K562 (cell line): ENCODE data around the gene PRND. TPM values are rescaled to one million over a fixed set of nuclear protein-coding genes. Genes with fewer than 3 reads are reported as not detected.

Source experiments
- ATAC-seq: fragments of 200-7000 bp; cut with Tn5 transposase; 3 replicates; pipeline ENCODE4 v1.9.1; 2020; ENCODE audit warnings: moderate library complexity
- BruUV-seq: library from RNA; stranded (reverse); fragments of 400-500 nt; replicated peaks from 2 replicates; lab custom pipeline; 2021; lab: Mats Ljungman, UMichigan
- CTCF ChIA-PET: fragments of 300-600 bp; formaldehyde crosslinking; extraction: SDS; loops from one replicate; lab custom pipeline; 2021; ENCODE audit warnings: low intra/inter-chr PET ratio; lab: Yijun Ruan, JAX
- POLR2A ChIA-PET: fragments of 300-600, 350-650 bp; sonication (Branson Sonifier 250); formaldehyde crosslinking; extraction: SDS; loops from one replicate; lab custom pipeline; 2021; ENCODE audit warnings: antibody characterized with exemption, inconsistent platforms; lab: Yijun Ruan, JAX
- DNase-seq, 4 experiments: peaks; one replicate each; pipeline versions ENCODE4 v3.0.0 to v3.0.0-alpha.2; 2011 to 2018; ENCODE audit warnings: low spot score in 3 of 4, mixed read lengths in 3 of 4; ENCODE audit errors: extremely low read depth in 1 of 4
- FAIRE-seq: peaks from 2 replicates; lab custom pipeline; 2011; peaks lifted over from hg19 to GRCh38; lab: Jason Lieb, UNC
- H2AFZ ChIP-seq: 2 replicates; pipeline ENCODE4 v1.6.0; 2011; ENCODE audit warnings: low read depth, low read length, control low read depth, inconsistent platforms
- H3K27ac ChIP-seq: fragments of 200-600 bp; 3 replicates; pipeline ENCODE4 v1.8.0; 2011; ENCODE audit warnings: low read depth, mild to moderate bottlenecking, control low read depth, inconsistent platforms, low read length, moderate library complexity, mixed read lengths; ENCODE audit errors: extremely low read depth
- H3K27me3 ChIP-seq, 2 experiments: fragments of 300-600 bp in 1 of 2; 2 replicates in 1 of 2; 3 replicates in 1 of 2; pipeline versions ENCODE4 v1.6.0 to v1.8.0; 2011; ENCODE audit warnings: inconsistent platforms in 2 of 2, low read length in 2 of 2, mild to moderate bottlenecking in 1 of 2, mixed read lengths in 1 of 2, moderate library complexity in 1 of 2; ENCODE audit not compliant: control insufficient read depth in 2 of 2, insufficient read depth in 2 of 2
- H3K36me3 ChIP-seq: fragments of 300-600 bp; 3 replicates; pipeline ENCODE4 v1.8.0; 2011; ENCODE audit warnings: mild to moderate bottlenecking, low read length, inconsistent platforms; ENCODE audit not compliant: control insufficient read depth, insufficient read depth
- H3K4me1 ChIP-seq, 2 experiments: fragments of 200-600 bp in 1 of 2; replicated peaks in 1 of 2; 2 replicates in 1 of 2; 3 replicates in 1 of 2; pipeline versions ENCODE4 v1.5.1 to v1.8.0; 2011; ENCODE audit warnings: inconsistent platforms in 2 of 2, low read length in 2 of 2, mild to moderate bottlenecking in 1 of 2, mixed read lengths in 1 of 2, moderate library complexity in 1 of 2; ENCODE audit not compliant: control insufficient read depth in 2 of 2, insufficient read depth in 2 of 2
- H3K4me2 ChIP-seq: 2 replicates; pipeline ENCODE4 v1.6.1; 2011; ENCODE audit warnings: low read length, control low read depth, inconsistent platforms, mixed read lengths; ENCODE audit not compliant: insufficient read depth
- H3K4me3 ChIP-seq: fragments of 200-600 bp; sonication (generic), shearing (Covaris generic); 2 replicates; pipeline ENCODE4 v1.5.1; 2016; ENCODE audit warnings: control low read depth, inconsistent platforms
- H3K79me2 ChIP-seq: fragments of 200-600 bp; 3 replicates; pipeline ENCODE4 v1.8.0; 2011; ENCODE audit warnings: low read length, inconsistent platforms; ENCODE audit not compliant: control insufficient read depth, insufficient read depth
- H3K9ac ChIP-seq, 2 experiments: 2 replicates each; pipeline versions ENCODE4 v1.6.0 to v1.6.1; 2011; ENCODE audit warnings: low read depth in 2 of 2, low read length in 2 of 2, control low read depth in 1 of 2, inconsistent platforms in 1 of 2, mild to moderate bottlenecking in 1 of 2, mixed read lengths in 1 of 2; ENCODE audit not compliant: insufficient read depth in 1 of 2
- H3K9me1 ChIP-seq: one replicate; pipeline ENCODE4 v1.6.0; 2011; ENCODE audit warnings: inconsistent platforms, mild to moderate bottlenecking, low read length, moderate library complexity; ENCODE audit not compliant: control insufficient read depth, insufficient read depth
- H3K9me3 ChIP-seq: replicated peaks from 2 replicates; pipeline ENCODE4 v1.5.1; 2011; ENCODE audit warnings: low read depth, low read length, inconsistent platforms; ENCODE audit not compliant: control insufficient read depth, insufficient read depth
- H4K20me1 ChIP-seq: replicated peaks from 2 replicates; pipeline ENCODE4 v1.6.1; 2011; ENCODE audit warnings: low read length, inconsistent platforms, mixed read lengths; ENCODE audit not compliant: control insufficient read depth, insufficient read depth
- CEBPG ChIP-seq, 3 experiments: fragments of 200-800 bp in 1 of 3; sonication (Bioruptor generic) in 1 of 3; sonication (generic) in 1 of 3; formaldehyde crosslinking in 1 of 3; IDR thresholded peaks in 2 of 3; conservative IDR thresholded peaks in 1 of 3; 2 replicates each; pipeline versions ENCODE4 v1.6.1 to v1.8.0; 2016 to 2022; ENCODE audit warnings: missing compliant biosample characterization in 2 of 3, missing genetic modification characterization in 2 of 3, mild to moderate bottlenecking in 1 of 3, missing genetic modification reagents in 1 of 3
- ELF1 ChIP-seq: fragments of 200-800 bp; sonication (Bioruptor generic); IDR thresholded peaks from 2 replicates; pipeline ENCODE4 v1.6.1; 2016; ENCODE audit warnings: missing genetic modification characterization, missing compliant biosample characterization
- KDM4B ChIP-seq, 2 experiments: fragments of 450-650 bp in 1 of 2; sonication (generic) in 1 of 2; IDR thresholded peaks; 2 replicates each; pipeline ENCODE4 v1.6.1; 2016 to 2017; ENCODE audit warnings: borderline replicate concordance in 2 of 2, antibody characterized with exemption in 1 of 2, low read depth in 1 of 2, mild to moderate bottlenecking in 1 of 2
- WGBS: fragments of 100-300 bp; shearing (Covaris generic); methylation state at CpG from one replicate; pipeline ENCODE4 v1.1.6; 2016; ENCODE audit warnings: low coverage, mixed read lengths; ENCODE audit not compliant: insufficient coverage; ENCODE audit errors: missing lambda C conversion rate; 5-methylcytosine and 5-hydroxymethylcytosine counted together
- in situ Hi-C: fragments of 300-500 bp; cut with MboI; formaldehyde crosslinking; loops from 4 replicates; pipeline ENCODE4 v1.15.0; 2018; ENCODE audit warnings: inconsistent platforms, mixed read lengths
- intact Hi-C: fragments of 100-400 bp; cut with micrococcal nuclease; formaldehyde crosslinking; loops from 2 replicates; pipeline ENCODE4 v1.14.2; 2022
- polyA plus RNA-seq, 8 experiments: library from polyadenylated mRNA; depleted of rRNA in 4 of 8; stranded (reverse) in 5 of 8; unstranded in 3 of 8; fragments of >200 nt; fragmentation: Nextera tagmentation in 2 of 8; fragmentation: Illumina TruSeq in 1 of 8; extraction: Ambion mirVana in 2 of 8; extraction: Trizol in 1 of 8; gene quantifications; 2 replicates each; pipeline versions ENCODE4 v1.2.1 to v1.2.3, GENCODE V29; 2011 to 2014; ENCODE audit warnings: inconsistent platforms in 1 of 8, missing spikeins in 1 of 8
- total RNA-seq, 7 experiments: library from RNA; depleted of rRNA in 6 of 7; stranded (reverse); fragments of >200 nt in 6 of 7; fragmentation: Illumina TruSeq in 2 of 7; extraction: Trizol in 2 of 7; gene quantifications; 2 replicates each; pipeline versions ENCODE4 v1.2.1 to v1.2.3, GENCODE V29; 2011 to 2021; ENCODE audit warnings: low replicate concordance in 1 of 7
- TF ChIP-seq, protein P1 (sequence below), 2 experiments: fragments of 450-650 bp in 1 of 2; sonication (generic) in 1 of 2; formaldehyde crosslinking in 1 of 2; IDR thresholded peaks in 1 of 2; conservative IDR thresholded peaks in 1 of 2; 2 replicates each; pipeline versions ENCODE4 v1.6.1 to v1.8.1; 2016 to 2023; ENCODE audit warnings: mild to moderate bottlenecking in 2 of 2, moderate library complexity in 2 of 2, inconsistent platforms in 1 of 2, missing genetic modification reagents in 1 of 2

The PRND gene
- total and polyA plus RNA-seq, 9 of the 15 experiments (the other 6 are each of a cell fraction or from before 2014, with no cell fraction given) = not detected

- H3K27me3 ChIP-seq = peaks cover 0 to 40% of the 10 kb centered on the region in 2 experiments; a peak in 2 of 5 replicates
- no peaks in the 10 kb centered on the region for H3K9me3 ChIP-seq
- H3K79me2 ChIP-seq = no peaks in the 10 kb centered on the region
- ChIA-PET POLR2A (no interaction called here), CTCF (no interaction called here)
- H3K36me3 ChIP-seq = no peaks in the 10 kb centered on the region
- no peaks in the 10 kb centered on the region for H3K4me1 ChIP-seq
- no peak overlapping the region for H2AFZ ChIP-seq
- no peak for TF ChIP-seq KDM4B (IDR thresholded peaks at IDR 0.05; ENCODE audit: borderline replicate concordance in 2 of 2, low read depth in 1 of 2)
- TF ChIP-seq ELF1 (tag) = no peak
- TF ChIP-seq, protein P1, sequence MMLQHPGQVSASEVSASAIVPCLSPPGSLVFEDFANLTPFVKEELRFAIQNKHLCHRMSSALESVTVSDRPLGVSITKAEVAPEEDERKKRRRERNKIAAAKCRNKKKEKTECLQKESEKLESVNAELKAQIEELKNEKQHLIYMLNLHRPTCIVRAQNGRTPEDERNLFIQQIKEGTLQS (IDR thresholded peaks at IDR 0.05) = peak; percentile 44
- TF ChIP-seq, protein P1 (CRISPR knock-in tag; conservative IDR thresholded peaks at IDR 0.05) = no peak
- no peak for TF ChIP-seq CEBPG (CRISPR knock-in tag; IDR thresholded peaks at IDR 0.05)
- TF ChIP-seq CEBPG (tag; conservative IDR thresholded peaks at IDR 0.05 in 1 of 2, IDR thresholded peaks at IDR 0.05 in 1 of 2) = 0 out of 4 replicates have a peak, but pooled peaks of 1 of the 2 experiments have one; percentile 26
- in situ Hi-C loops = no loop called here
- no peak overlapping the region for H3K27ac ChIP-seq
- FAIRE-seq (no peak), DNase-seq (no peak), ATAC-seq (no peak)
- H4K20me1 ChIP-seq = no peaks in the 10 kb centered on the region
- H3K4me3 ChIP-seq = no peak overlapping the region
- 7% methylated on average over 8 of the region's 8 CpGs for WGBS
- H3K9me1 ChIP-seq = no peaks in the 10 kb centered on the region
- no TSS peak for BruUV-seq
- no peak overlapping the region for H3K4me2 ChIP-seq
- intact Hi-C loops = no loop called here
- no peak overlapping the region for H3K9ac ChIP-seq
Observed at GRCh38 chr20:4728120-4728760, 6.5 kb downstream of the PRND start.
